ENCODE measurements around the gene MZF1.

Gene MZF1

DNA sequence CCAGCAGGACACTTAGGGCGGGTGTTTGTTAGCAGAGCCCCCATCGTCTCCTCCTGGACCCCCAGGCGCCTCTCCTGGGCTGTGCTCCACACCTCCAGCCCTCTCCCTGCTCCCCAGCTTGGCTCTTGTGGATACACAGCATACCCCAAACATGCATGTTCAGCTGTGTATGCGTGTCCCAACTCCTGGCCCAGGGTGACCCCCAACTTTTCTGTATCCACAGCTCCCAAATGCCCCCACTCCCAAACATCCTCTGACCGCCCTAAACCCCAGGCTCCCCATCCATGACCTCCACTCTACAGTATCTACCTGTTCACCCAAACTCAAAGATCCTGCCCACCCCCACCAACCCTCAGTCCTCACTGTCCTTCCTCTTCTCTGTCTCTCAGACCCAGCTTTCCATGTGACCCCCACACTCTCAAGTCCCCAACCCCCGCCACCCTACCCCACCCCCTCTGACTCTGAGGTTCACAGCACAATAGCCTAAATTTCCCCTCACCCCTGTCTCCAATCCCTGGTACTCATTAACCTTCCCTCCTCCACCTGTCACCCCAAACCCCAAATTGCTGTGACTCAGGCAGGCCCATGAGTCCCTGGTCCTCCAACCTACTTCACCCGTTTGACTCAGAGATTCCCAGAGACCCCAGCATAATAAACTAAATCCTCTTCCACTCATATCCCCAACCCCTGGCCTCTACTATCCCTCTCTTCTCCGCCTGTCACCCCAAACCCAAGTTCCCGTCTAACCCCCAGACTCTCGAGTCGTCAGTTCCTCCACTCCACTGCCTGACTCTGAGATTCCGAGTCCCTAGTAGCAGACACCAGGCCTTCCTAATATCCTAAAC, 15.7 kb downstream of the MZF1 start:
- no peak for DNase-seq (ENCODE audit: low spot score)
- in situ Hi-C loops (cut with MboI; ENCODE audit: low pct_unique_long_range_greater_than_20kb, low sequenced_read_pairs, unreplicated experiment) = no loop called here
- TF ChIP-seq, protein P1, sequence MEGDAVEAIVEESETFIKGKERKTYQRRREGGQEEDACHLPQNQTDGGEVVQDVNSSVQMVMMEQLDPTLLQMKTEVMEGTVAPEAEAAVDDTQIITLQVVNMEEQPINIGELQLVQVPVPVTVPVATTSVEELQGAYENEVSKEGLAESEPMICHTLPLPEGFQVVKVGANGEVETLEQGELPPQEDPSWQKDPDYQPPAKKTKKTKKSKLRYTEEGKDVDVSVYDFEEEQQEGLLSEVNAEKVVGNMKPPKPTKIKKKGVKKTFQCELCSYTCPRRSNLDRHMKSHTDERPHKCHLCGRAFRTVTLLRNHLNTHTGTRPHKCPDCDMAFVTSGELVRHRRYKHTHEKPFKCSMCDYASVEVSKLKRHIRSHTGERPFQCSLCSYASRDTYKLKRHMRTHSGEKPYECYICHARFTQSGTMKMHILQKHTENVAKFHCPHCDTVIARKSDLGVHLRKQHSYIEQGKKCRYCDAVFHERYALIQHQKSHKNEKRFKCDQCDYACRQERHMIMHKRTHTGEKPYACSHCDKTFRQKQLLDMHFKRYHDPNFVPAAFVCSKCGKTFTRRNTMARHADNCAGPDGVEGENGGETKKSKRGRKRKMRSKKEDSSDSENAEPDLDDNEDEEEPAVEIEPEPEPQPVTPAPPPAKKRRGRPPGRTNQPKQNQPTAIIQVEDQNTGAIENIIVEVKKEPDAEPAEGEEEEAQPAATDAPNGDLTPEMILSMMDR (IDR thresholded peaks at IDR 0.05; ENCODE audit: extremely low read depth, insufficient read depth, missing control alignments) = no peak

DNA sequence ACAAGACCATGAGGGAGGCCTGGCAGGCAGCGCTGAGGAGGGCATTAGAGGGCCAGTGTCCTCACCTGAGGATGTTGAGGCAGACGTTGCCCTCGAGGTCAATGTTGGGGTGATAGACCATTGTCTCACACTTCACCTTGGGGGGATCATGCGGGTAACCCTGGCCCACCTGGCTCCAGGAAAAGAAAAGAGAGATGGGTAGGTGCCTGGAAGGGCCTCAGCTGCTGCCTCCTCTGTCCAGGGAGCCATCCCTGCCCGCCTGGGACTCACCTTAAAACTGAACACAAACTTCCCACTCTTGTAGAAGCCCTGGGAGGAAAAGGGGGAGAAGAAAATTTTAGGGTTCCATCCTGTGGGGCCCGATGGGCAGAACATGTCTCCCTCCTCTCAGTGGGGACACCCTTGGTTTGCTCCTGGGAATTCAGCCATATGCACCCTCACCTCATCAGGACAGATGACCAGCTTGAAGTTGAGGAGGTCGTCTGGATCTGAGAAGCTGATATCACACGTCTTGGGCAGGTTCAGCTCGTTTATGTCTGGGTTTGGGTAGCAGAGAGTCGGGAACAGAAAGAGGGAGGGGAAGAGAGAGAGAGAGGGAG, 16.4 kb downstream of the MZF1 start:
- in situ Hi-C loops (cut with MboI; ENCODE audit: low pct_unique_long_range_greater_than_20kb, low sequenced_read_pairs, unreplicated experiment) = no loop called here
- TF ChIP-seq, protein P1 (IDR thresholded peaks at IDR 0.05; ENCODE audit: extremely low read depth, insufficient read depth, missing control alignments) = no peak
- DNase-seq (ENCODE audit: low spot score) = no peak

DNA sequence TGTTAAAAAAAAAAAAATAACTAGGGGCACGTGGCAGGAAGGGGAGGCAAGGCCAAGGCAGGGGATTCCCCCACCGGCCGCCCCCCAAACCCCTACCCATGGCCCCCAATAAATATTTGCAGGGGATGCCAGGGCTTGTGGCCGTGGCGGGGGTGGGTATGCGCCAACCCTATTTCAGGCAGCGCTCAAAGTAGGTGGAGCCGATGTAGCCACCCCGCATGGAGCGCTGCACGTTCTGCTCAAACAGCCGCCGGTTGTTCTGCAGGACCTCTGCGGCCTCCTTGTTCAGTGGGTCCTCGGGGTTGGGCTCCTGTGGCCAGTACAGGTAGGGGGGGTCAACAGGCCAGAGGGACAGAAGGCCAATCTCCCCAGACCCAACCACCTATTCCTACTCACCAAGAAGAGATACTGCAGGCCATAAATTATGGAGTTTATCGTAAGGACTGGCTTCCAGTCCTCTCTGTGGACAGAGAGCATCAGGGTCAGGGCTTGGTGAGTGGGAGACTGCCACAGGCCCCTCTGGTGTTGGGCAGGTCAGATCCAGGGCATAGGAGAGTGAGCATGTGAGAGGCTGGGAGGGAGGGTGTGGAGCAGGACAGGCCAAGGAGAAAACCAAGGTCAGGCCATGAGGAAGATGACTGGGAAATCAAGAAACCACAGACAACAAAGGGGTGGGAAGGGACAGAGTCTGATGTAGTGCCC, 17.1 kb downstream of the MZF1 start:
- in situ Hi-C loops (cut with MboI; ENCODE audit: low pct_unique_long_range_greater_than_20kb, low sequenced_read_pairs, unreplicated experiment) = no loop called here
- TF ChIP-seq, protein P1 (IDR thresholded peaks at IDR 0.05; ENCODE audit: extremely low read depth, insufficient read depth, missing control alignments) = no peak
- no peak for DNase-seq (ENCODE audit: low spot score)

DNA sequence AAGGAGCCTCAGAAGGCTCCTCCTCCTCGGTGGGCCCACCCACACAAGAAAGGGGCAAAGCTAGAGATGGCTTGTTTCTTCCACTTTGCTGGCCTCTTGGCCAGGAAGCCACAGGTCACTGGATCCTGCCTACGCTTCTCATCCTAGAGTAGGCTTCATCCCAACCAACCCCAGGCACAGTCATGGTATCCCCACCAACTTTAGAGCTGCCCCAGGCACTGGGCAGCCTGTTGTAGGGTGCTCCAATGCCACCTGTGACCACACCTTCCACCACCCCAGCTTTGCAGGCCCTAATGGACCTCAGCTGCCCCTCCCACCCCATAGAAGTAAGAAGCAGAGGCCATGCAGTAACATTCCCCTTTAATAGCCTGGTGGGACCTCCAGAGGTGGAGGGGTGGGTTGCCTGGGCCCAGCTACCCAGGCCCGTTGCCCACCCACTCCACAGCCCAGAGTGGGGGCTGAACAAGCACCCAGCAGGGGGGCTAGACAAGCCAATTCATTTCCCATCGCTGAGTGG, 17.7 kb downstream of the MZF1 start:
- in situ Hi-C loops (cut with MboI; ENCODE audit: low pct_unique_long_range_greater_than_20kb, low sequenced_read_pairs, unreplicated experiment) = no loop called here
- TF ChIP-seq, protein P1 (IDR thresholded peaks at IDR 0.05; ENCODE audit: extremely low read depth, insufficient read depth, missing control alignments) = no peak

DNA sequence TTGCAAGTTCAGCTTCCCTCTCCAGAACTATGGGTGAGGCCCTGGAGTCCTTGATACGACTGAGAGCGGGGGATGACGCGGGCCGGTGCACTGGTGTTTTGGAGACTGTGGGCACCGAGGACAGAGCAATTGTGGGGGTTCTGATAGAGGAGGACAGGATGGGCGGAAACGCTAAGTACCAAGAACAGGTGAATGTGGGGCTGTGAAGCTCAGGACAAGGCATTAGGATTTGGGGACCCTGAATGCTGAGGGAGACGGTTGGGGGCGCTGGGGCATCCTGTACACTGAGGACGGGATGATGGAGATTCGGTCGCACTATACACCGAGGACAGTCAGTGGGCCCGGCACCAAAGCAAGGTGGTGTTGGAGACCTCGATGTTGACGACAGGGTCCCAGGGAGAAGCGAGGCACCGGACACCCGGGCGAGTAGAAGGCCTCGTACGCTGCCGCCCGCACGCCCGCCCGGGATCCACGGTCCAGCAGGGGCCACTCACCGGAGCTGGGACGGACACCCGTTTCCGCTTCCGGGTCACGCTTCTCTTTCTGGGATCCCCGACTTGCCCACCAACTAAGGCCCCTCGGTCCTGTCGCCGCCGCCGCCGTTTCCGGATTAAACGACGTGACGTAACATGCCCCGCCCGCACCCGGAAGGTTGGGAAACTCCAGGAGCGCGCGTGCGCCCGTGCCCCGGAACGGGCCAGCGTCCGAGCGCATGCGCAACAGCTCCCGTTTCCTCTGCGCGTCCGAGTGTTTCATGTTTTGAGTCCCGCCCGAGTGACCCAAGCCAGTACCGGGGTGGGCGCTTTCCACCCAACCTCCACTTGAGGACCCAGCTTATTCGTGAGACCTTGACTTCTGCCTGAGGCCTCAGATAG, 18.4 kb downstream of the MZF1 start, which contains the start of gene CHMP2A:
CHMP2A (minus strand) TSS at position 612 of the 875 bp plus-strand sequence. CDS start 893 bp downstream, outside the sequence.
- TF ChIP-seq, protein P1 (IDR thresholded peaks at IDR 0.05; ENCODE audit: extremely low read depth, insufficient read depth, missing control alignments) = no peak
- DNase-seq (ENCODE audit: low spot score) = peak; percentile 96
- in situ Hi-C loops (cut with MboI; ENCODE audit: low pct_unique_long_range_greater_than_20kb, low sequenced_read_pairs, unreplicated experiment) = no loop called here

More for the DNA sequence above, 17.7 kb downstream of the MZF1 start:
- DNase-seq (ENCODE audit: low spot score) = no peak
